DOHH2 (cell line): ENCODE data around the gene ADAMTS15.

Experiments used
- H3F3A ChIP-seq: fragments of 200-600 bp; sonication (generic), shearing (Covaris generic); 2 replicates; pipeline ENCODE4 v1.6.0; 2016; ENCODE audit warnings: antibody characterized with exemption, mild to moderate bottlenecking; ENCODE audit not compliant: control insufficient read depth, insufficient read depth
- H3K27ac ChIP-seq: fragments of 200-600 bp; sonication (generic); 2 replicates; pipeline ENCODE4 v1.5.1; 2014; ENCODE audit warnings: low read depth, mild to moderate bottlenecking, low read length, moderate library complexity
- H3K27me3 ChIP-seq: fragments of 200-600 bp; sonication (generic); 2 replicates; pipeline ENCODE4 v1.6.1; 2014; ENCODE audit warnings: mild to moderate bottlenecking, low read length, mixed read lengths; ENCODE audit not compliant: control insufficient read depth
- H3K36me3 ChIP-seq: fragments of 200-600 bp; sonication (generic); 2 replicates; pipeline ENCODE4 v1.6.1; 2014; ENCODE audit warnings: mild to moderate bottlenecking, low read length, moderate library complexity, mixed read lengths; ENCODE audit not compliant: control insufficient read depth
- H3K4me1 ChIP-seq: fragments of 200-600 bp; sonication (generic); 2 replicates; pipeline ENCODE4 v1.6.1; 2014; ENCODE audit warnings: mild to moderate bottlenecking, low read length, mixed read lengths; ENCODE audit not compliant: control insufficient read depth
- H3K4me2 ChIP-seq: fragments of 200-600 bp; sonication (generic); 2 replicates; pipeline ENCODE4 v1.6.0; 2014; ENCODE audit warnings: mild to moderate bottlenecking, low read length, moderate library complexity
- H3K4me3 ChIP-seq: fragments of 200-600 bp; sonication (generic); 2 replicates; pipeline ENCODE4 v1.5.1; 2014; ENCODE audit warnings: mild to moderate bottlenecking, low read length, mixed read lengths
- H3K79me2 ChIP-seq: fragments of 200-600 bp; sonication (generic); 2 replicates; pipeline ENCODE4 v1.6.1; 2014; ENCODE audit warnings: mild to moderate bottlenecking, low read length, mixed read lengths; ENCODE audit not compliant: control insufficient read depth
- H3K9me2 ChIP-seq: fragments of 200-600 bp; sonication (generic); replicated peaks from 2 replicates; pipeline ENCODE4 v1.6.1; 2014; ENCODE audit warnings: mild to moderate bottlenecking, low read length, mixed read lengths; ENCODE audit not compliant: control insufficient read depth
- H3K9me3 ChIP-seq: fragments of 200-600 bp; sonication (generic); 2 replicates; pipeline ENCODE4 v1.6.1; 2014; ENCODE audit warnings: antibody characterized with exemption, low read length, mixed read lengths; ENCODE audit not compliant: control insufficient read depth, insufficient read depth
- H4K20me1 ChIP-seq: fragments of 200-600 bp; sonication (generic); 2 replicates; pipeline ENCODE4 v1.6.0; 2014; ENCODE audit warnings: low read depth, mild to moderate bottlenecking, antibody characterized with exemption, low read length, moderate library complexity; ENCODE audit not compliant: control insufficient read depth, insufficient read depth
- CTCF ChIP-seq: fragments of 200-600 bp; sonication (generic); IDR thresholded peaks from one replicate; pipeline ENCODE4 v1.5.1; 2014; ENCODE audit warnings: antibody characterized with exemption, mild to moderate bottlenecking, low read depth, low read length; ENCODE audit not compliant: poor library complexity, severe bottlenecking
- EZH2phosphoT487 ChIP-seq: fragments of 200-600 bp; sonication (generic); IDR thresholded peaks from 2 replicates; pipeline ENCODE4 v1.6.1; 2017; ENCODE audit warnings: borderline replicate concordance, mild to moderate bottlenecking, antibody characterized with exemption, low read length, moderate library complexity, mixed read lengths

The ADAMTS15 gene

DNA sequence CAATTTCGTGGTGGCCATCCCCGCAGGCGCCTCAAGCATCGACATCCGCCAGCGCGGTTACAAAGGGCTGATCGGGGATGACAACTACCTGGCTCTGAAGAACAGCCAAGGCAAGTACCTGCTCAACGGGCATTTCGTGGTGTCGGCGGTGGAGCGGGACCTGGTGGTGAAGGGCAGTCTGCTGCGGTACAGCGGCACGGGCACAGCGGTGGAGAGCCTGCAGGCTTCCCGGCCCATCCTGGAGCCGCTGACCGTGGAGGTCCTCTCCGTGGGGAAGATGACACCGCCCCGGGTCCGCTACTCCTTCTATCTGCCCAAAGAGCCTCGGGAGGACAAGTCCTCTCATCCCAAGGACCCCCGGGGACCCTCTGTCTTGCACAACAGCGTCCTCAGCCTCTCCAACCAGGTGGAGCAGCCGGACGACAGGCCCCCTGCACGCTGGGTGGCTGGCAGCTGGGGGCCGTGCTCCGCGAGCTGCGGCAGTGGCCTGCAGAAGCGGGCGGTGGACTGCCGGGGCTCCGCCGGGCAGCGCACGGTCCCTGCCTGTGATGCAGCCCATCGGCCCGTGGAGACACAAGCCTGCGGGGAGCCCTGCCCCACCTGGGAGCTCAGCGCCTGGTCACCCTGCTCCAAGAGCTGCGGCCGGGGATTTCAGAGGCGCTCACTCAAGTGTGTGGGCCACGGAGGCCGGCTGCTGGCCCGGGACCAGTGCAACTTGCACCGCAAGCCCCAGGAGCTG is 24.8 kb downstream of the ADAMTS15 start:
- H3K4me2 ChIP-seq, result no peak overlapping the region
- no peaks in the 10 kb centered on the region for H4K20me1 ChIP-seq
- H3K36me3 ChIP-seq, result no peaks in the 10 kb centered on the region
- no peaks in the 10 kb centered on the region for H3K79me2 ChIP-seq
- no peak for TF ChIP-seq CTCF
- no peak for TF ChIP-seq EZH2phosphoT487
- H3K27me3 ChIP-seq, result no peaks in the 10 kb centered on the region
- H3K4me1 ChIP-seq, result no peaks in the 10 kb centered on the region
- no peaks in the 10 kb centered on the region for H3F3A ChIP-seq
- H3K9me3 ChIP-seq, result no peaks in the 10 kb centered on the region
- H3K9me2 ChIP-seq, result no peaks in the 10 kb centered on the region
- no peak overlapping the region for H3K4me3 ChIP-seq
- no peak overlapping the region for H3K27ac ChIP-seq

GRCh38 chr11:130473795-130474377 is 25.4 kb downstream of the ADAMTS15 start:
- TF ChIP-seq CTCF, result no peak
- TF ChIP-seq EZH2phosphoT487, result no peak
- Histone ChIP-seq H3K4me2 (no peak overlapping the region), H3K36me3 (no peaks in the 10 kb centered on the region), H3K9me2 (no peaks in the 10 kb centered on the region), H3K27ac (no peak overlapping the region), H3K79me2 (no peaks in the 10 kb centered on the region), H3K9me3 (no peaks in the 10 kb centered on the region), H3K4me3 (no peak overlapping the region), H3F3A (no peaks in the 10 kb centered on the region), H3K27me3 (no peaks in the 10 kb centered on the region), H3K4me1 (no peaks in the 10 kb centered on the region), H4K20me1 (no peaks in the 10 kb centered on the region)

DNA sequence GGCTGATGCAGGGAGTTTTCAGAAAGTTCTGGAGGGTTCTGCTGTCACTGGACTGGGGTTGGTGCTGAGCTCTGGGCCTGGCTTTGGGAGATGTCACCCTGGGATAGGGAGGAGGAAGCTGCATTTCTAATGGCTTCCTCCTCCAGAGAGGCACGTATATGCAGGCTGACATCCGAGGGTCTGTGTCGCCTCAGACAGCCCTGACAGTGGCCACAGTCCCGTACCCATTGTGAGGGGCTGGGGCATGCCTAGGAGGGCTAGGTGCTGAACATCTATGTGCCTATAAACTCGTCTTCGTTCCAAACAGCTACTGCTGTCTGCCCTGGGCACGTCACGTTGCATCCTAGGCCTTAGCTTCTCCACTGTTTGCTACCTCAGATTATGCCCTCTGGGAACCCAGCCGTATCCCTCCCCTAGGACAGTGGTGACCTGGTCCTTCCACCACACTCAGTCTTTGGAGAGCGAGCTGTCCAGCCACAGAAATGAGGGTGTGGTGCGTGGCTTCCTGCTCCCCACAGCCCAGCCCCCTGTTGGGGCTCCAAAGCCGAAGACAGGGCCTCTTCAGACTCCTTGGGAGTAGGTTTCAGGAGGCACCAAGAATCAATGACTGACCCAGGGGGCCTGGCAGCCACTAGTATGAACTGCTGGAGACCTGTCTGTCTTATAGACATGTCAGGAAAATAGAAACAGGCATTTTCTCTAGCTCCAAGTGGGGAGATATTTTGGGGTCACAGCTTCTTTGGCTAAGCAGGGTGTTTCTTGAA is 26.4 kb downstream of the ADAMTS15 start:
- H3F3A ChIP-seq, result no peaks in the 10 kb centered on the region
- TF ChIP-seq EZH2phosphoT487, result no peak
- no peak overlapping the region for H3K4me3 ChIP-seq
- H3K79me2 ChIP-seq, result no peaks in the 10 kb centered on the region
- no peak overlapping the region for H3K4me2 ChIP-seq
- H3K9me3 ChIP-seq, result no peaks in the 10 kb centered on the region
- H3K27me3 ChIP-seq, result no peaks in the 10 kb centered on the region
- no peaks in the 10 kb centered on the region for H3K36me3 ChIP-seq
- no peaks in the 10 kb centered on the region for H3K9me2 ChIP-seq
- H3K27ac ChIP-seq, result no peak overlapping the region
- no peaks in the 10 kb centered on the region for H4K20me1 ChIP-seq
- H3K4me1 ChIP-seq, result no peaks in the 10 kb centered on the region
